ENCODE measurements around the gene CWF19L1.

- TF ChIP-seq, protein P1, sequence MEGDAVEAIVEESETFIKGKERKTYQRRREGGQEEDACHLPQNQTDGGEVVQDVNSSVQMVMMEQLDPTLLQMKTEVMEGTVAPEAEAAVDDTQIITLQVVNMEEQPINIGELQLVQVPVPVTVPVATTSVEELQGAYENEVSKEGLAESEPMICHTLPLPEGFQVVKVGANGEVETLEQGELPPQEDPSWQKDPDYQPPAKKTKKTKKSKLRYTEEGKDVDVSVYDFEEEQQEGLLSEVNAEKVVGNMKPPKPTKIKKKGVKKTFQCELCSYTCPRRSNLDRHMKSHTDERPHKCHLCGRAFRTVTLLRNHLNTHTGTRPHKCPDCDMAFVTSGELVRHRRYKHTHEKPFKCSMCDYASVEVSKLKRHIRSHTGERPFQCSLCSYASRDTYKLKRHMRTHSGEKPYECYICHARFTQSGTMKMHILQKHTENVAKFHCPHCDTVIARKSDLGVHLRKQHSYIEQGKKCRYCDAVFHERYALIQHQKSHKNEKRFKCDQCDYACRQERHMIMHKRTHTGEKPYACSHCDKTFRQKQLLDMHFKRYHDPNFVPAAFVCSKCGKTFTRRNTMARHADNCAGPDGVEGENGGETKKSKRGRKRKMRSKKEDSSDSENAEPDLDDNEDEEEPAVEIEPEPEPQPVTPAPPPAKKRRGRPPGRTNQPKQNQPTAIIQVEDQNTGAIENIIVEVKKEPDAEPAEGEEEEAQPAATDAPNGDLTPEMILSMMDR (conservative IDR thresholded peaks at IDR 0.05; ENCODE audit: low read depth in 2 of 2), result no peak
- TF ChIP-seq NANOG (IDR thresholded peaks at IDR 0.05; ENCODE audit: borderline replicate concordance), result no peak
- TF ChIP-seq EZH2 (IDR thresholded peaks at IDR 0.05; ENCODE audit: low read depth, unreplicated experiment), result no peak
- no peak for TF ChIP-seq CREB1 (CRISPR knock-in tag; IDR thresholded peaks at IDR 0.05; ENCODE audit: low read depth)
- TF ChIP-seq ZNF331 (CRISPR knock-in tag; IDR thresholded peaks at IDR 0.05; ENCODE audit: low read depth), result no peak
These were observed 72.7 kb downstream of the CWF19L1 start for GRCh38 chr10:100194711-100195110.
